Suprapubic skin (tissue), 4 donors: ENCODE results near the gene PLEKHB2.

Experiments used
- CTCF ChIP-seq, 2 donors: fragments of 200-600 bp in 1 of 2; fragments of 450-650 bp in 1 of 2; sonication (generic) in 1 of 2; IDR thresholded peaks; one replicate each; pipeline ENCODE4 v1.5.1; 2016 to 2019; ENCODE audit warnings: antibody characterized with exemption in 2 of 2, mild to moderate bottlenecking in 1 of 2, moderate library complexity in 1 of 2
- EP300 ChIP-seq: sonication (generic); formaldehyde crosslinking; IDR thresholded peaks from one replicate; pipeline ENCODE4 v1.6.1; 2017; ENCODE audit warnings: antibody characterized with exemption
- POLR2A ChIP-seq, 2 donors: fragments of 450-650 bp; IDR thresholded peaks; one replicate each; pipeline ENCODE4 v1.6.1; 2017; ENCODE audit warnings: antibody characterized with exemption in 2 of 2, mild to moderate bottlenecking in 2 of 2, moderate library complexity in 2 of 2
- POLR2AphosphoS5 ChIP-seq, 3 donors: sonication (generic); formaldehyde crosslinking; IDR thresholded peaks; one replicate each; pipeline ENCODE4 v1.6.1; 2017; ENCODE audit warnings: antibody characterized with exemption in 3 of 3

- TF ChIP-seq CTCF (IDR thresholded peaks at IDR 0.05) (no peak), POLR2A (IDR thresholded peaks at IDR 0.05) (no peak), POLR2AphosphoS5 (IDR thresholded peaks at IDR 0.05) (no peak), EP300 (no peak)
Measured at GRCh38 chr2:131145040-131145439, 39.9 kb downstream of the PLEKHB2 start.
